Measurements from ENCODE around the gene ZNF609. TPM values are rescaled to one million over a fixed set of nuclear protein-coding genes. Genes with fewer than 3 reads are reported as not detected.
A peak's percentile ranks its signal among the peaks of the same experiment; 100 is the strongest.

The ZNF609 gene
- total and polyA plus RNA-seq, 7 donors, result 4.8 to 35.2 (median 29.6) TPM

DNA sequence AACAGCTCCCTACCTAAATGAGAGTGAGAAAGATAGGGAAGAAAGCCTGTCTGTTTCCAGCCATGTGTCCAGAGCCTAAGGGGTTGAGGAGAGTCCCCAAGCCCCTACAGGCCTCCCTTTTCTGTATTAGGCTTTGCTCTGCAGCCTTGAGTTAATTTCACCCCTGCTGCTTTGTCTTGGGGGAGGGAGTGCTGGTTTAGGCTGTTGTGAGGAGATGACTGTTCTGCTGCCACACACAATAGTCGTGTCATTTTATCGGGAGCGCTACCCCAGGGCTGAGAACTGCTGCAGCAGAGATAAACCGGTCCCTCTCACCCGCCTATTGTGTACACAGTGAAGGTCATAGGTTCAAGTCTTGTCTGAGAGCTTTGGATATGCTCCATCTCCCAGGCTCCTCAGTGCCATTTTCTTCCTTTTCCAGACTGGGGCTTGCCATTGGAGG is 1.4 kb downstream of the ZNF609 start:
- WGBS, 2 donors, result 2 to 18% methylated on average over 5 of the region's 5 CpGs

DNA sequence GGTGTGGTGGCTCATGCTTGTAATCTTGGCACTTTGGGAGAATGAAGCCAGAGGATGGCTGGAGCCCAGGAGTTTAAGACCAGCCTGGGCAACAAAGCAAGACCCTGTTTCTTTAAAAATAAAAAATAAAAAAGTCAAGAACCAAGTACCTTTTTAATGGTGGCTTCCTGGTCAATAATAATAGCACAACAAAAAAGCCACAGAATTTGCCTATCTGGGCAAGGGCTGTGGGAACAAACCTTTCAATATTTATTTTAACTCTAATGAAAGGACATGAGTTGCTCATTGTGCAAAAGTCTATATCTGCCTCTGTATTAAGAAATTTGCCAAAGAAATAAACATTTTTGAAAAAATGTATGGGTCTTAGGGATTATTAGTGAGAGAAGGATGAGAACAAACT is 2.1 kb downstream of the ZNF609 start:
- Histone ChIP-seq H3K4me3 (no peak overlapping the region), H3K36me3 (no peaks in the 10 kb centered on the region), H3K4me1 (peaks cover 4 to 72% (median 65%) of the 10 kb centered on the region in 4 donors), H3K9me3 (no peaks in the 10 kb centered on the region), H3K27me3 (no peaks in the 10 kb centered on the region), H3K27ac (peak overlapping the region; percentile 86 to 97 (median 92))
- no peak for DNase-seq
- intact Hi-C loops (cut with DNase I), result loop anchor here (5.0 kb wide), 1 partner anchor 40 kb away; no protein-coding TSS in a partner anchor
- TF ChIP-seq, protein P1, sequence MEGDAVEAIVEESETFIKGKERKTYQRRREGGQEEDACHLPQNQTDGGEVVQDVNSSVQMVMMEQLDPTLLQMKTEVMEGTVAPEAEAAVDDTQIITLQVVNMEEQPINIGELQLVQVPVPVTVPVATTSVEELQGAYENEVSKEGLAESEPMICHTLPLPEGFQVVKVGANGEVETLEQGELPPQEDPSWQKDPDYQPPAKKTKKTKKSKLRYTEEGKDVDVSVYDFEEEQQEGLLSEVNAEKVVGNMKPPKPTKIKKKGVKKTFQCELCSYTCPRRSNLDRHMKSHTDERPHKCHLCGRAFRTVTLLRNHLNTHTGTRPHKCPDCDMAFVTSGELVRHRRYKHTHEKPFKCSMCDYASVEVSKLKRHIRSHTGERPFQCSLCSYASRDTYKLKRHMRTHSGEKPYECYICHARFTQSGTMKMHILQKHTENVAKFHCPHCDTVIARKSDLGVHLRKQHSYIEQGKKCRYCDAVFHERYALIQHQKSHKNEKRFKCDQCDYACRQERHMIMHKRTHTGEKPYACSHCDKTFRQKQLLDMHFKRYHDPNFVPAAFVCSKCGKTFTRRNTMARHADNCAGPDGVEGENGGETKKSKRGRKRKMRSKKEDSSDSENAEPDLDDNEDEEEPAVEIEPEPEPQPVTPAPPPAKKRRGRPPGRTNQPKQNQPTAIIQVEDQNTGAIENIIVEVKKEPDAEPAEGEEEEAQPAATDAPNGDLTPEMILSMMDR (IDR thresholded peaks at IDR 0.05), result no peak
- TF ChIP-seq POLR2A (IDR thresholded peaks at IDR 0.05) (no peak), EP300 (IDR thresholded peaks at IDR 0.05) (no peak), POLR2AphosphoS5 (IDR thresholded peaks at IDR 0.05) (no peak)

More for the DNA sequence above, 1.4 kb downstream of the ZNF609 start:
- Histone ChIP-seq H3K36me3 (no peaks in the 10 kb centered on the region), H3K27me3 (no peaks in the 10 kb centered on the region), H3K4me3 (peak overlapping the region; percentile 56 to 96 (median 84)), H3K27ac (peak overlapping the region; percentile 86 to 97 (median 92)), H3K9me3 (no peaks in the 10 kb centered on the region), H3K4me1 (peaks cover 4 to 72% (median 65%) of the 10 kb centered on the region in 4 donors)
- intact Hi-C loops (cut with DNase I), result loop anchor here (5.0 kb wide), 1 partner anchor 41 kb away; no protein-coding TSS in a partner anchor
- no peak for DNase-seq
- TF ChIP-seq POLR2A (IDR thresholded peaks at IDR 0.05) (no peak), EP300 (IDR thresholded peaks at IDR 0.05) (no peak), POLR2AphosphoS5 (IDR thresholded peaks at IDR 0.05) (no peak)
- TF ChIP-seq, protein P1 (IDR thresholded peaks at IDR 0.05), result no peak

DNA sequence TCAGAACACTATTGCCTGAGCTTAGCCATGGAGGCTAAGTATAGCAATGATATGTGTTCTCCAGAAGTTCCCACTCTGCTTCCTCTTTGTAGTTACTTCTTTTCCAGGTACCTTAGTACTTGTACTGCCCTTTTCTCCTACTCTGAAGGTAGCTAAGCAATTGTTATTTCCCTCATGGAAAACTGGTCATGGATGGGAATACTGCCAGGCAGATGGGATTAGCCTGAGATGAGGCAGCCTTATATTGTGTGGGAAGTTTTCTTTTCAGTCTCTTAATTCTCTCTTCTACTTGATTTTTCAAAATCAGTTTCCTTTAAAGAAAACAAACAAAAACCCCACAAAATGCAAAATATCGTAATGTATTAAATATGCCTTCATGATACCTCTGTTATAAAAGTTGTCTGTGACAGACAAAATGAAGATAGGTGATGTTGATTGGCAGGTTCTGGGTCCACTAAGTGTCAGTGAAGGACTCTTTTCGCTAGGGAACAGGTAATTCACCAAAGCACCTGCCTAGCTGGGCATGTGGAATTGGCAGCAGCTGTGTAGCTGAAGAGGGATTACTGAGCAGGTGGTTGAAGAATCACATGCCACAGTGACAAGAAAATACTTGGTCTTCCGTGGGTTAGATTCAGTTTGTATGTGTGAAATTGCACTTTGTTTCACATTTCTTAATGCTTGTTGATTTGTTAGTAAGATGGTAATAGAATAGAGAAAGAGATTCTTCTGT is 4.1 kb downstream of the ZNF609 start:
- Histone ChIP-seq H3K27ac (peak overlapping the region in 2 of 4 donors; percentile 5 to 12), H3K4me3 (no peak overlapping the region), H3K9me3 (no peaks in the 10 kb centered on the region), H3K4me1 (peaks cover 4 to 73% (median 64%) of the 10 kb centered on the region in 4 donors), H3K36me3 (no peaks in the 10 kb centered on the region), H3K27me3 (no peaks in the 10 kb centered on the region)
- no peak for DNase-seq
- no peak for TF ChIP-seq POLR2A (IDR thresholded peaks at IDR 0.05)
- TF ChIP-seq POLR2AphosphoS5 (IDR thresholded peaks at IDR 0.05), result no peak
- no peak for TF ChIP-seq EP300 (IDR thresholded peaks at IDR 0.05)
- TF ChIP-seq, protein P1 (IDR thresholded peaks at IDR 0.05), result no peak
- intact Hi-C loops (cut with DNase I), result loop anchor here (5.0 kb wide), 1 partner anchor 38 kb away; no protein-coding TSS in a partner anchor
- WGBS, 2 donors, result 39 to 56% methylated on average over 3 of the region's 3 CpGs

DNA sequence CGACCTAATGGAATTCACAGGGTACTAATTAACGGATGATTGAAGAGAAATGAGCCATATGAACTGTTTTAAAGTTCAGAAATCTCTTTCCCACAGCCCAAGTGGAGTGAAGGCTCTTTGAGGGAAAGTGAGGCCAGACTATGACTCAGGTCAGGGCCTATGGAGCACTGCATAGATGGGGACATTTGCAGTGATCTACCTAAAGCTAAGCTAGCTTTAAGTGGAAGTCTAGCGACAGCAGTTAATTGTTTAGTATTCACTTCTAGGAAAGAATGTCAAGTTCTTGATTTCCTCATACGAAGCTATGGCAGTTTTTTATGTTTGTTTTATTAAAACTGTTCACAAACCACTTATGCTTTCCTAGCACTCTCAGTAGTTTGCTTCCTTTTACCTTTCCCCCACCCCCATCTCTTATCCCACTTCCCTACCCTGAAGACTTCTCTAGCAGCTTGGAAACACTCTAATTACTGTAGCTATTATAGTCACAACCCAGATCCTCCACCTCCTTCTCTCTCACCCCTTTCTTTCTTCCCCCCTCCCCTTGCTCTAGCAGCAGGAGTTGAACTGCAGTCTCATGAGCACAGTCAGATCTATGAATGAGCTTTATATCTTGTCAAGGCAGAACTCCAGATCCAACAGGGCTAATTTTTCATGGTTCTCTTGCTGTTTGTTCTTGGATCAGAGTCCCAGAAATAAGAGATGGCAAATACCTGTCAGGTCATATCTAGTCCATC is 6.2 kb downstream of the ZNF609 start:
- Histone ChIP-seq H3K9me3 (no peaks in the 10 kb centered on the region), H3K4me1 (peaks cover 0 to 65% (median 58%) of the 10 kb centered on the region in 4 donors), H3K36me3 (peaks cover 0 to 4% (median 0%) of the 10 kb centered on the region in 4 donors), H3K27me3 (no peaks in the 10 kb centered on the region), H3K4me3 (no peak overlapping the region), H3K27ac (no peak overlapping the region)
- no peak for DNase-seq
- intact Hi-C loops (cut with DNase I), result no loop called here
- no peak for TF ChIP-seq POLR2AphosphoS5 (IDR thresholded peaks at IDR 0.05)
- TF ChIP-seq POLR2A (IDR thresholded peaks at IDR 0.05), result no peak
- TF ChIP-seq, protein P1 (IDR thresholded peaks at IDR 0.05), result no peak
- no peak for TF ChIP-seq EP300 (IDR thresholded peaks at IDR 0.05)
- WGBS, 2 donors, result 59 to 71% methylated on average over 4 of the region's 4 CpGs

All from sigmoid colon (tissue), 7 donors.